ENCODE measurements around the gene MYH1.

MYH1 gene

GRCh38 chr17:10474536-10474935, 43.8 kb downstream of the MYH1 start:
- no peak for DNase-seq

- no peak for DNase-seq
Observed at GRCh38 chr17:10471858-10472257, 46.5 kb downstream of the MYH1 start.

GRCh38 chr17:10469459-10469858, 48.9 kb downstream of the MYH1 start, which contains the start of gene MYH4:
TSS of gene MYH4 (minus strand) at chr17:10469559. CDS start at chr17:10466745, 2,814 bp downstream.
- no peak for DNase-seq

DNA sequence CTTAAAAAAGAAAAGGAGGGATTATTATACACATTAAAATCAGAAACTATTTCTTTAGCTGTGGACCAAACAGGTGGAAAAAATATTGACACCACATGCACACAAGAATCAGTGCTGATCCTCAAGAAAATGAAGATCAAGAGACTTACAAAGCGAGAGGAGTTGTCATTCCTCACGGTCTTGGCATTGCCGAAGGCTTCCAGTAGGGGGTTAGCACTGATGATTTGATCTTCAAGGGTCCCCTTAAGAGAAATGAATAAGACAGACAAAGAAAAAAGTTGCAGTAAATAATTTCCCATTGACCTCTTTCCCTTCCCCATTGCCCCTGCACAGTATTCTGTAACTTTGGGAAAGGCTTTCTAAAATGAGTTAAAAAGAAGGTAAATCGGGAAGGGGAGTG, 54.9 kb downstream of the MYH1 start:
- DNase-seq: no peak

DNA sequence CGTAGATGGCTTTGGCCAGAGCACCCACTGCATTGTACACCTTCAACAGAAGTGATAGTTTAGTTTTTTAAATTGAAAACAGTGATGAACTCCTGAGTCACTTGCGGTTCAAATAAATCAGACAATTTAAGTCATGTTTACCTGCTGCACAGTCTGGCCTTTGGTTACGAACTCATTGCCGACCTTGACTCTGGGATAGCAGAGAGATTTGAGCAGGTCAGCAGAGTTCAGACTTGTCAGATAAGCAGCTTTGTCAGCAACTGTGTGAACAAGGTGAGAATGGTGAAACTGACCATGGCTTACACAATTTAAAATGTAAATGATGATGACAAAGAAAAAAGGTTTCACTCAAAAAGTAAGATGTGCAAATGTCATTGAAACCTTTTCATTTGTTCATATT, 58.3 kb downstream of the MYH1 start:
- DNase-seq: no peak

- no peak for DNase-seq
Observed at GRCh38 chr17:10458701-10459100, 59.6 kb downstream of the MYH1 start.

GRCh38 chr17:10457952-10458351, 60.4 kb downstream of the MYH1 start:
- no peak for DNase-seq

GRCh38 chr17:10447026-10447931, 71.1 kb downstream of the MYH1 start:
- no peak for DNase-seq

All from NCI-H446 treated with DMSO at 0.1 percent for 48 hours (cell line).